Neural cell (in vitro differentiated cells): Measurements from ENCODE around the gene LDLRAD3. TPM values are rescaled to one million over a fixed set of nuclear protein-coding genes. Genes with fewer than 3 reads are reported as not detected.

Experiments used
- H2AFZ ChIP-seq: fragments of 200-600, 300-800 bp; sonication (generic), shearing (Covaris generic); 2 replicates; pipeline ENCODE4 v1.6.0; 2014; ENCODE audit warnings: low read depth, mild to moderate bottlenecking, antibody characterized with exemption, low read length, moderate library complexity
- H3F3A ChIP-seq: fragments of 200-600 bp; shearing (Covaris generic); 2 replicates; pipeline ENCODE4 v1.6.1; 2016; ENCODE audit warnings: mild to moderate bottlenecking, moderate library complexity, mixed read lengths, antibody characterized with exemption, low read length; ENCODE audit not compliant: insufficient read depth, poor library complexity, severe bottlenecking
- H3K27ac ChIP-seq: fragments of 200-600, 300-800 bp; sonication (generic), shearing (Covaris generic); 2 replicates; pipeline ENCODE4 v1.5.1; 2014; ENCODE audit warnings: mild to moderate bottlenecking, low read length, moderate library complexity
- H3K27me3 ChIP-seq: fragments of 300-800, 200-600 bp; sonication (generic), shearing (Covaris generic); 2 replicates; pipeline ENCODE4 v1.6.0; 2014; ENCODE audit warnings: mild to moderate bottlenecking, low read depth, low read length, moderate library complexity; ENCODE audit not compliant: insufficient read depth
- H3K36me3 ChIP-seq: fragments of 300-800, 200-600 bp; sonication (generic), shearing (Covaris generic); 2 replicates; pipeline ENCODE4 v1.5.1; 2014; ENCODE audit warnings: mild to moderate bottlenecking, antibody characterized with exemption, low read length, moderate library complexity; ENCODE audit not compliant: insufficient read depth
- H3K4me2 ChIP-seq: fragments of 300-800, 200-600 bp; sonication (generic), shearing (Covaris generic); 2 replicates; pipeline ENCODE4 v1.6.0; 2014; ENCODE audit warnings: mild to moderate bottlenecking, low read length
- H3K4me3 ChIP-seq: fragments of 300-800, 200-600 bp; sonication (generic), shearing (Covaris generic); 2 replicates; pipeline ENCODE4 v1.5.1; 2014; ENCODE audit warnings: mild to moderate bottlenecking, low read length, moderate library complexity
- H3K79me2 ChIP-seq: fragments of 200-600 bp; shearing (Covaris generic); replicated peaks from 2 replicates; pipeline ENCODE4 v1.6.0; 2014; ENCODE audit warnings: mild to moderate bottlenecking, low read length, moderate library complexity; ENCODE audit not compliant: insufficient read depth
- H3K9ac ChIP-seq: fragments of 300-800, 200-600 bp; sonication (generic), shearing (Covaris generic); 2 replicates; pipeline ENCODE4 v1.6.1; 2016; ENCODE audit warnings: mild to moderate bottlenecking, low read length, mixed read lengths
- H3K9me2 ChIP-seq: fragments of 200-600 bp; shearing (Covaris generic); 2 replicates; pipeline ENCODE4 v1.6.1; 2016; ENCODE audit warnings: mild to moderate bottlenecking, low read length, mixed read lengths; ENCODE audit not compliant: insufficient read depth
- H3K9me3 ChIP-seq: fragments of 200-600, 300-800 bp; sonication (generic), shearing (Covaris generic); 2 replicates; pipeline ENCODE4 v1.6.1; 2016; ENCODE audit warnings: mild to moderate bottlenecking, mixed run types, low read length, moderate library complexity, mixed read lengths
- H4K20me1 ChIP-seq: fragments of 200-600 bp; shearing (Covaris generic); 2 replicates; pipeline ENCODE4 v1.6.1; 2016; ENCODE audit warnings: mild to moderate bottlenecking, mixed run types; ENCODE audit not compliant: insufficient read depth
- EP300 ChIP-seq: fragments of 450-650 bp; conservative IDR thresholded peaks from 2 replicates; pipeline ENCODE4 v1.6.1; 2014; ENCODE audit warnings: antibody characterized with exemption, mild to moderate bottlenecking, moderate library complexity; ENCODE audit not compliant: poor library complexity, severe bottlenecking
- EZH2 ChIP-seq: fragments of 200-600, 300-800 bp; shearing (Covaris generic), sonication (generic); IDR thresholded peaks from 2 replicates; pipeline ENCODE4 v1.6.1; 2014; ENCODE audit warnings: antibody characterized with exemption, low read length, borderline replicate concordance, mild to moderate bottlenecking; ENCODE audit not compliant: insufficient read depth, poor library complexity, severe bottlenecking
- MXI1 ChIP-seq: fragments of 450-650 bp; conservative IDR thresholded peaks from 2 replicates; pipeline ENCODE4 v1.6.1; 2014; ENCODE audit warnings: antibody characterized with exemption, mild to moderate bottlenecking; ENCODE audit not compliant: poor library complexity, severe bottlenecking
- POLR2AphosphoS5 ChIP-seq: IDR thresholded peaks from 2 replicates; pipeline ENCODE4 v1.6.1; 2012
- SMC3 ChIP-seq: fragments of 450-650 bp; conservative IDR thresholded peaks from 2 replicates; pipeline ENCODE4 v1.6.1; 2014; ENCODE audit warnings: antibody characterized with exemption, mild to moderate bottlenecking, moderate library complexity; ENCODE audit not compliant: poor library complexity
- TAF1 ChIP-seq: IDR thresholded peaks from 2 replicates; pipeline ENCODE4 v1.6.1; 2012; ENCODE audit warnings: low read depth
- polyA plus RNA-seq: library from polyadenylated mRNA; depleted of rRNA; stranded (reverse); fragments of >200 nt; gene quantifications from 2 replicates; pipeline ENCODE4 v1.2.3, GENCODE V29; 2014
- TF ChIP-seq, protein P1 (sequence below): fragments of 450-650 bp; IDR thresholded peaks from 2 replicates; pipeline ENCODE4 v1.5.1; 2014; ENCODE audit warnings: antibody characterized with exemption, mild to moderate bottlenecking, moderate library complexity; ENCODE audit not compliant: poor library complexity, severe bottlenecking
- TF ChIP-seq, protein P2 (sequence below): IDR thresholded peaks from 2 replicates; pipeline ENCODE4 v1.6.1; 2012; ENCODE audit warnings: borderline replicate concordance

Gene LDLRAD3
- polyA plus RNA-seq, 1 donor from 2014 or later: 3.5 TPM

DNA sequence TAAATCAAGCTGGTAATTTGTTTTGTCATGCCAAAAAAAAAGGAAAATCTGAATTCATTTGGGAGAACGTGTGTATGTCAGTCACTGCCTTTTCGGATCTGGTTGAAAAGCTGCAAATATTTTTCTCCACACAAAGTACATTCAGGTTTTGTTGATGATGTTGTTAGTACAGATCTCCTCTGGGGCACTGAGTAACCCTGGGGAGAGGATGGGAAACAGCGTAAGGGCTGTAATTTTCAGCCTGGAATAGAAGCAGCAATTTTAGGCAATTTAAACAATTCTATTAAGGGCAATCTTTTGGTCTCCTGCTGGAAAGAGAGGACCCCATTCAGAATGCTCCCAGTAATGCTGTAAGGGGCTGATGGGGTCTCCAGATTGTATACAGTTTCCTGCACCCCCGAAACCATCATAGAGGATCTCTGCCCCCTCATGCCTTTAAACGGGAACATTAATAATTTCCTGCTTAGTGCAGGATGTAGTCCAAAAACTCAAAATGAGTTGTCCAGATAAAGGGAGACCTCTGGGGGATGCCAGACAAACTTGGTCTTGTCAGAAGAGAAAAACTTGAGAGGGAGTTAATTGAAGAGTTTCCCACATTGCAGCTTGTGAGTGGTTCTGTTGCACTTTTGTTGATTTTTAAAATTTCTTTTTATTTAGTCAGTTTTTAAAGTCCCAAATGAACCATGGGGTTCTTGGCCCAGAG, 213.1 kb downstream of the LDLRAD3 start:
- Histone ChIP-seq H4K20me1 (no peaks in the 10 kb centered on the region), H2AFZ (no peak overlapping the region), H3K9me2 (no peaks in the 10 kb centered on the region), H3F3A (no peaks in the 10 kb centered on the region), H3K9me3 (no peaks in the 10 kb centered on the region), H3K4me3 (no peak overlapping the region), H3K79me2 (no peaks in the 10 kb centered on the region), H3K9ac (no peak overlapping the region), H3K36me3 (no peaks in the 10 kb centered on the region), H3K27me3 (no peaks in the 10 kb centered on the region), H3K4me2 (no peak overlapping the region), H3K27ac (no peak overlapping the region)
- no peak for TF ChIP-seq SMC3
- TF ChIP-seq EP300: no peak
- TF ChIP-seq TAF1: no peak
- TF ChIP-seq POLR2AphosphoS5: peak; percentile 92
- no peak for TF ChIP-seq EZH2

GRCh38 chr11:36160091-36160490, 216.2 kb downstream of the LDLRAD3 start:
- TF ChIP-seq, protein P1, sequence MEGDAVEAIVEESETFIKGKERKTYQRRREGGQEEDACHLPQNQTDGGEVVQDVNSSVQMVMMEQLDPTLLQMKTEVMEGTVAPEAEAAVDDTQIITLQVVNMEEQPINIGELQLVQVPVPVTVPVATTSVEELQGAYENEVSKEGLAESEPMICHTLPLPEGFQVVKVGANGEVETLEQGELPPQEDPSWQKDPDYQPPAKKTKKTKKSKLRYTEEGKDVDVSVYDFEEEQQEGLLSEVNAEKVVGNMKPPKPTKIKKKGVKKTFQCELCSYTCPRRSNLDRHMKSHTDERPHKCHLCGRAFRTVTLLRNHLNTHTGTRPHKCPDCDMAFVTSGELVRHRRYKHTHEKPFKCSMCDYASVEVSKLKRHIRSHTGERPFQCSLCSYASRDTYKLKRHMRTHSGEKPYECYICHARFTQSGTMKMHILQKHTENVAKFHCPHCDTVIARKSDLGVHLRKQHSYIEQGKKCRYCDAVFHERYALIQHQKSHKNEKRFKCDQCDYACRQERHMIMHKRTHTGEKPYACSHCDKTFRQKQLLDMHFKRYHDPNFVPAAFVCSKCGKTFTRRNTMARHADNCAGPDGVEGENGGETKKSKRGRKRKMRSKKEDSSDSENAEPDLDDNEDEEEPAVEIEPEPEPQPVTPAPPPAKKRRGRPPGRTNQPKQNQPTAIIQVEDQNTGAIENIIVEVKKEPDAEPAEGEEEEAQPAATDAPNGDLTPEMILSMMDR: no peak
- TF ChIP-seq MXI1: no peak
- no peak for TF ChIP-seq TAF1
- TF ChIP-seq EP300: no peak
- TF ChIP-seq POLR2AphosphoS5: no peak
- no peak for TF ChIP-seq SMC3
- TF ChIP-seq, protein P2, sequence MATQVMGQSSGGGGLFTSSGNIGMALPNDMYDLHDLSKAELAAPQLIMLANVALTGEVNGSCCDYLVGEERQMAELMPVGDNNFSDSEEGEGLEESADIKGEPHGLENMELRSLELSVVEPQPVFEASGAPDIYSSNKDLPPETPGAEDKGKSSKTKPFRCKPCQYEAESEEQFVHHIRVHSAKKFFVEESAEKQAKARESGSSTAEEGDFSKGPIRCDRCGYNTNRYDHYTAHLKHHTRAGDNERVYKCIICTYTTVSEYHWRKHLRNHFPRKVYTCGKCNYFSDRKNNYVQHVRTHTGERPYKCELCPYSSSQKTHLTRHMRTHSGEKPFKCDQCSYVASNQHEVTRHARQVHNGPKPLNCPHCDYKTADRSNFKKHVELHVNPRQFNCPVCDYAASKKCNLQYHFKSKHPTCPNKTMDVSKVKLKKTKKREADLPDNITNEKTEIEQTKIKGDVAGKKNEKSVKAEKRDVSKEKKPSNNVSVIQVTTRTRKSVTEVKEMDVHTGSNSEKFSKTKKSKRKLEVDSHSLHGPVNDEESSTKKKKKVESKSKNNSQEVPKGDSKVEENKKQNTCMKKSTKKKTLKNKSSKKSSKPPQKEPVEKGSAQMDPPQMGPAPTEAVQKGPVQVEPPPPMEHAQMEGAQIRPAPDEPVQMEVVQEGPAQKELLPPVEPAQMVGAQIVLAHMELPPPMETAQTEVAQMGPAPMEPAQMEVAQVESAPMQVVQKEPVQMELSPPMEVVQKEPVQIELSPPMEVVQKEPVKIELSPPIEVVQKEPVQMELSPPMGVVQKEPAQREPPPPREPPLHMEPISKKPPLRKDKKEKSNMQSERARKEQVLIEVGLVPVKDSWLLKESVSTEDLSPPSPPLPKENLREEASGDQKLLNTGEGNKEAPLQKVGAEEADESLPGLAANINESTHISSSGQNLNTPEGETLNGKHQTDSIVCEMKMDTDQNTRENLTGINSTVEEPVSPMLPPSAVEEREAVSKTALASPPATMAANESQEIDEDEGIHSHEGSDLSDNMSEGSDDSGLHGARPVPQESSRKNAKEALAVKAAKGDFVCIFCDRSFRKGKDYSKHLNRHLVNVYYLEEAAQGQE: no peak
- Histone ChIP-seq H3K4me2 (no peak overlapping the region), H3K27ac (no peak overlapping the region), H3K9ac (no peak overlapping the region), H2AFZ (no peak overlapping the region), H3K4me3 (no peak overlapping the region), H3K27me3 (no peaks in the 10 kb centered on the region), H3K36me3 (no peaks in the 10 kb centered on the region), H4K20me1 (no peaks in the 10 kb centered on the region), H3F3A (no peaks in the 10 kb centered on the region), H3K9me3 (no peaks in the 10 kb centered on the region), H3K9me2 (no peaks in the 10 kb centered on the region), H3K79me2 (no peaks in the 10 kb centered on the region)
